GM19351 (cell line): ENCODE measurements around the gene OR6B2.
"Not testable (repeated sequence)": the region's sequence is repeated elsewhere in the genome, so short reads cannot be mapped to it uniquely, and the experiment has no call there.

Experiments
- ATAC-seq: cut with Tn5 transposase; IDR thresholded peaks from one replicate; pipeline ENCODE4 v1.9.1; 2021; ENCODE audit warnings: mild to moderate bottlenecking, moderate library complexity; ENCODE audit not compliant: unreplicated experiment

The OR6B2 gene

DNA sequence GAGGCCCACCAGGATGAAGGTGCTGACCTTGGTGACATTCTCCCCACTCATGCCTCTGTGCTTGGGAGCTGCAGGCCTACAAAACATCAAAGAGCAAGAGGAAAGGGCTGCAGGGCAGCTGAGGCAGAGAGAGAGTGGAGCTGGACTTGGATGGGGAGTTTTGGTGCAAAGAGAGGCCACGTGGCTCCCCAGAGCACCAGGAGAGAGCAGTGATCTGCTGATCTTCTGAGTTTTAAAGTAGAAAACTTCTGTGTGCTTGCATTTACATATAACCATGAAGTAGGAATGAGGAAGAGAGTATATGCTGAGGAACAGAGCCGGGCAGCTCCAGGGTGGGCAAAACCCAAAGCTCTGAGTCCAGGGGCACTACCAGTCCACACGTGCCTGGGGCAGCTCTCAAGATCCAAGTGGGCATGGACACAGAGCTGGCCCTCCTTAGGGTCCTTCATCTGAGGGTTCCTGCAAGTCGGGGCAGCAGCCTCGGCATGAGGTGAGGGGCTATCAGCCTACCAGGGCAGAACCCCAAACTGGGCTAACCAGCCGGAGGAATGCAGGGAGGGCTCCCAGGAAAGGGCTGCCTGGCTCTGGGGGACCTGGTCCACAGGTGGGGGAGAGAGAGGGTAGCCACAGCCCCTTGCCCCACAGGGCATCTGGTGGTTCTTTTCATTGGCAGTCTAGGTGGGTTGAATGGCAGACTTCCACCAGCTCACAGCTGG is at the start of gene OR6B2:
Gene OR6B2 (minus strand): TSS at position 51 of the 716 bp plus-strand sequence. CDS start 0 bp downstream, at position 51.
- no peak for ATAC-seq

DNA sequence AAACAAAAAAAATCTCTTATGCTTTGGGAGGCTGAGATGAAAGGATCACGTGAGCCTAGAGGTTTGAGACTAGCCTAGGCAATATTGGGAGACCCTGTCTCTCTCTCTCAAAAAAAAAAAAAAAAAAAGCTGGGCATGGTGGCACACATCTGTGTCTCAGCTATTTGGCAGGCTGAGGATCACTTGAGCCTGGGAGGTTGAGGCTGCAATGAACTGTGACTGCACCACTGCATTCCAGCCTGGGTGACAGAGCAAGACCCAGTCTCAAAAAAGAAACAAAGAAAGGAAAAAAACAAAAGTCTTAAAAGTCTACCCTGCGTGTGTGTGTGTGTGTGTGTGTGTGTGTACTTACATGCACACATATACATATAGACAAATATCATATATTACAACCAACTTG is 48.4 kb upstream of the OR6B2 start:
- no peak for ATAC-seq

DNA sequence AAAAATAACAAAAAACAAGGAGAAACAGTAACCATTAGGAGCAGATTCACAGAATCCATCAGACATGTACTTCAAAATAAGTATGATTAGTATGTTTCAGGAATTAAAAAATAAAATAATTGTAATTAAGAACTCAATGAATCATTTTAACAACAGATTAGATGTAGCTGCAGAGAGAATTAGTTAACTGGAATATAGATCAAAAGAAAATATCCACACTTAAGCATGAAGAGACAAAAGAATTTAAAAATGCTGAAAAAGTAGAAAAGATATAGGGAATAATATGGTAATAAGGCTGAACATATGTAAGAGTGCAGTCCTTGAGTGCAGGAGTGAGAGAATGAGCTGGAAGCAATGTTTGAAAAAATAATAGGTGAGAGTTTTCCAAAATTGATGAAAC is 47.2 kb upstream of the OR6B2 start:
- ATAC-seq, result no peak

DNA sequence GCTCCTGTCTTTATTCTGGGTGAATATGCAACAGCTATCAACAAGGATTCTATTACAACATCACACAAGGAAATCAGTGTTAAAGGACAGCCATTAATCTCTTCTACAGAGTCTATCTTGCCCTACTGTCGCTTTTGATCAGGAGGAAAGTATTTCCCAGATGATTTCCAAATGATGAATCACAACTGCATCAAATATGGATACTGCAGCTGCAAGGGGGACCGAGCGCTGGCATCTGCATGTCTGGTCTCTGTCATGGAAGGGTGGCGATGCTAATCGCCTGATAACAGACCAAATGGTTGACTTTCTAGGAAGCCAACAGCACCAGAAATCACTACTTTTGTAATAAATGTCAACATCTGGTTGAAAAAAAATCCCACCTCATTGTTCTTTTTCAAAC is 44.3 kb upstream of the OR6B2 start:
- no peak for ATAC-seq

DNA sequence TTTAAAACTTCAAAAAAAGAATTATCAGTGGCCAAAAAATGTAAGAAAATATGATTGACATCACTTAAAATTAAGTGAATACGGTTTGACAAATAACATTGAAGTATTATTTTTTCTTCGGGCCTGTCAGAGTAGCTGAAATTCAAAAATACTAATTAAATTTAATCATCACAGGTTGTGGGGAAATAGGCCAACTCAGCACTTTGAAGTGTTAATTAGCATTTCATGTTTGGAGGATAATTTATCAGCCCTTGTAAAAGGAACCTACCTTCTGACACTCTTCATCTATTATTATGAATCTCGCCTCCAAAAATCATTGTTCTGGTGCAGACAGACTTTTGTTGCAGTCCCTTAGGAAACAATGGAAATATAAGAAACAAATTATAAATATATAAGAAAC is 40.7 kb upstream of the OR6B2 start:
- no peak for ATAC-seq

DNA sequence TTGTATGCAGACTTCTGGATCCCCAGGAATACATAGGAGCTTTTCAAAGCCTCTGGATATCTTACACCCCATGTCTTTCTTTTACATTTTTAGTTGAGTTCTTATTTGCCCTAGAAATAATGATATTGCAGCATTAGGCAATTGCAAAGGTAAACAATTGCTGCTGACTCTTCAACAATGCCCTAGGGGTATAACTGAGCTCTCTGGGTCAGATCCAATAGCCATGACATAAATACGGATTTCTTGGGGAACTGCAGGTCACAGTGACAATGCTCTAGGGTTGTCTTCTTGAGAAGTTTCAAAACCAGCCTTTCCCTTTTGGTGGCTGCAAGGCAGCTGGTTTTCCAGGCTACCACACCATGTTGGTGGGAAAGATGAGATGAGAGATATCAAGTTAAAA is 39.6 kb upstream of the OR6B2 start:
- no peak for ATAC-seq

DNA sequence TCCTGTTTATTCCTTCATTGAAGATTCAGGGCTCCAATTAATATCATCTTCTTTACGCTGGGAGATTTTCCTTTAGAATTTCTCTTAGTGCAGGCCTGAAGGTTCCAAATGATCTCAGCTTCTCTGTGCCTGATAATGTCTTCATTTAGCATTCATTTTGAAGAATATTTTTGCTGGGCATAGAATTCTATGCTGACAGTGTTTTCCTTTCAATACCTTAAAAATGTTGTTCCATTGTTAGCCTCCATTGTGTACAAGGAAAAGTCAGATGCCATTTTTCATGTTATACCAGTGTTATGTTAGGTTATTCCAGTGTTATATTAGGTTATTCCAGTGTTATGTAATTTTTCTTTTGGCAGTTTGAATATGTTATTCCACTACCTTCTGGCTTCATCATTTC is 38.0 kb upstream of the OR6B2 start:
- ATAC-seq, result no peak

DNA sequence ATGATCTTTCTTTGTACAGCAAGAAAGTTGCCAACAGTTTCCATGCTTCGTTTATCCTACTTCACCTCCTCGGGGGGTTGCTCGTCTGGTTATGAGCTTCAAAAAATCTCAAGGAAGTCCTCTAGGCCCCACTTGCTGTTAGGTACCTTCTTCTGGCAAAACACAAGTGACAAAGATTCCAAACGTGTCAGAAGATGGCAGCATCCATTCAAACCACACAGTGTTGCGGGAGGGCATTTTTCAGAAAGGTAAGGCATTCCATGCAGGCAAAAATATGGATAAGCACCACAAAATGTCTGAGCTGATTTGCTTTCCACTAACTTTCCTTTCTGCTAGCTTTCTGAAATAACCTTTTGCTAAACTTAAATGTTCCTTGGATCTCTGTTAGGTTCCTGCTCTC is 36.3 kb upstream of the OR6B2 start:
- no peak for ATAC-seq

DNA sequence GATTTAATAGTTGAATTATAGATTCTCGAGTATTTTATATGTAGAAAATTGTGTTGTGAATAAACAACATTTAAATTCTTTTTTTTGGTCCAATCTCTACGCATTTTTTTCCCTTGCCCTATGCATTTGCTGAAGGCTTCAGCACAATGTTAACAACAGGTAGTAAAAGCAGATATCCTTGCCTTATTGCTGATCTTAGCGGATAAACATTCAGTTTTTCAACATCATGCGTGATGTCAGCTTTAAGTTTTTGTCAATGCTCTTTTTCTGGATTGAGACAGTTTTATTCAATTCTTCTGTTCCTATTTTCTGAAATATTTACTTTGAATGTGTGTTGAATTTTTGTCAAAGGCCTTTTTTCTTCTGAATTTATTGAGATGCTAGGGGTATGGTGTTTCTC is 34.7 kb upstream of the OR6B2 start:
- no peak for ATAC-seq

DNA sequence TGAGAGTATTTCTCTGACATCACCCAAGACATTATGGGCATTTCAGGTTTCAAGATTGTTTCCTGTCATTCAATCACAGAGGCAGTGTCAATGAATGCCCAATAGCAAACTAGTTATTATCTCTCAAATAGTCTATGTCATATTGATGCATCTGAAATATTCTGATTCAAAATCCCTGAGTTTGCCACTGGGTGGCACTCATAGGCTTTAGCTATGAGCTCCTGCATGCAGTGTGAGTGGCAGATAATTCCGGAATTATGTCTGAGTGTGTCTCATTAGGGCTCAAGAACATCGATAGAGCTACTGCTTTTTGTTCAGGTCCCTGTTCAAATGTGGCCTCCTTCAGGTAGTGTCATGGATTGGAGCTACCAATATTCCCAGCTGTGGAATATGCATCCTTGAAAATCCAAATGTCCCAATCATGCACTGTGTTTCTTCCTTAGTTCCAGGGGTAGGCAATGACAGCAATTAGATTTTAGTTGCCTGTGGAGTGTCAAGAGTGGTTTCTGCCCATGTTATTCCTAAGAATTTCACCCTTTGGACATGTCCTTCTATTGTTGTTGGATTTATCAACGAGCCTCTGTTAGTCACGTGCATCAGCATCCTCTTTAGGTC is 30.9 kb upstream of the OR6B2 start:
- no peak for ATAC-seq

DNA sequence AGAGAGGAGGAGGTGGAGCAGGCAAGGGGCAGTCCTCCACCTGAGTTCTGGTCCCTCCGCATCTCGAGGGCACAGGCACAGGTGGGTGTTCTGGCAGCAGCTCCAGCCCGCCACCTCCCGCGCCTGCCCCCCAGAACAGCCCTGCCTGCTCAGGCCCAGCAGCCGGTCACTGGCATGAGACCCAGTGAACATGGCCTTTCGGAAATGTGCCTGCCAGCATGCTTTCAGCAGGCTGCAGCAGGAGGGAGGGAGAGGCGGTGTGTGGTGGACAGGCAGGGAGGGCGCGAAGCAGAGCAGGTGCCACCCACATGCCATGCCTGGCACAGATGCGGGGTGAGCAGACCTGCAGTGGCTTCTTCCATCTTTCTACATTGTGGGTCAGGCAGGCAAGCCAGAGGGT is 26.4 kb upstream of the OR6B2 start:
- ATAC-seq, result no peak

DNA sequence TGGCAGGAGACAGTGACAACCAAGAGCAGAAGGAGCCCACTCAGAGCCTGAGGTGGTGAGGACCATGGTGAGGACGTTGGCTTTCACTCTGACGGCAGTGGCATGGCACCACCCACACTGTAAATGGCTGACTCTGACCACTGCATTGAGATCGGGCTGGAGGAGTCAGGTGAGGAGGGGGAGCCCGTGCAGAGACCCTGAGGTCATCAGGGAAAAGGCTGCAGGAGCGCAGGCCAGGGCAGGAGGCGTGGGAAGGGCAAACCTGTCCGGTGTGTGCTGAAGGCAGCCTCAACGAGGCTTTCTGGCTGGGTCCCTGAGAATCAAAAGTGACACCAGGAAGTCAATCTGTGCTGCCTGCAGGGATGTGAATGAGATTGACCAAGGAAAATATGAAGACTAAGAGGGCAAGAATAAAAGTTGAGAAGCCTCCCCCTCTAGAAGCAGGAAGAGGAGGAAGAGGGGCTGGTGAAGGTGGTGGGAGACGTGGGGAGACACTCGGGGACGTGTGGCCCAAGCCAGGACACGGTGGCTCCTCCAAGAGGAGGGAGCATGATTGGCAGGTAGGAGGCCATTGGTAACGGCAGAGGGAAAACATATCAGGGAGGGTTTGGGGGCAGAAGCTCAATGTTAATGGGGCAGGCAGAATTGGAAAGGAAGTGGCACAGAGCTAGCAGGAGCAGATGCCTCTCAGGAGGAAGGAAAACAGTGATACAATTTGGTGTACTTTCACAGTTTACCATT is 25.1 kb upstream of the OR6B2 start:
- ATAC-seq, result no peak

DNA sequence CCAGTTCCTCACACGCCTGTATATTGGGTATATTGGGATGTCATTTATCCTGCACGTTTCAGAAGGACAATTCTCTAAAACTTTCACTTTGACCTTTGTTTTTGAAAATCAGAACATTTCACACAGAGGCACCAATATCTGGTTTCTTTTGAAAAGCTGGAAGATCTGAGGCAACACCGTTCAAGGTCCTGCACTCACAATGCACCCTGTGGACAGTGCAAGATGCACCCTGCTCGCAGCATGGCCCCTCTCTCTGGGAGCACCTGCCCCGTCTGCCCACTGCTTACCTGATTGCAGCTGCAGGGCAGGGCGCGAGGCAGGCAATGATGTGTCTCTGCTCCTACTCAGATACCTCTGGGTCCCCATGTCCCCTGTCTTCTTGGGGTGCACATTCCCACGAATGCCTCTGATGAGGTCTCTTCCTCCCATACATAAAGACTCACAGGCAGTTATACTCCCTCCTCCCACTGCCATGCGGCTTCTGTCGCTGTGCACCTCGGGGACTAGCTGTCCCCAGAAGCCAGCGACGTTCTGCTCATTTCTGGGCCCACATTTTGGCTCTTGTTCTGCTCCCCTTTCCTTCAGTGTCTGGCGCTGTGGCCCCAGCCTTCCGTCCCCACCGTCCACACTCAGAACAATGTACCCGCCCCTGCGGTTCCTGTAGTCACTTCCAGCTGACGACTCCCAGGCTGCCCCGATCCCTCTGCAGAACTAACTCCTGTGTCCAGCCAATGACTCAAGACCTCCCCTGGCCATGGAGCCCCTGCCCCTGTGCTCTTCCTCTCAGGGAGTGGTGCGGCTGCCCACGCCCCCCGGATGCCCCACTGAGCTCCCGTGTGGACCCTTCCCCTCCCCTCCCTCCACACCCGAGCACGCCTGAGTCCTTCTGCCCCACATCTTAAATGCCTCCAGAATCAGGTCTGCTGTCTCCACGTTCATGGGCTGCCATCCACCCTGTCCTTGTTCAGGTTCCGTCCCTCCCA is 23.2 kb upstream of the OR6B2 start, which contains the start of gene OR6B3:
Gene OR6B3 (minus strand): TSS at position 349 of the 983 bp plus-strand sequence.
- no peak for ATAC-seq

DNA sequence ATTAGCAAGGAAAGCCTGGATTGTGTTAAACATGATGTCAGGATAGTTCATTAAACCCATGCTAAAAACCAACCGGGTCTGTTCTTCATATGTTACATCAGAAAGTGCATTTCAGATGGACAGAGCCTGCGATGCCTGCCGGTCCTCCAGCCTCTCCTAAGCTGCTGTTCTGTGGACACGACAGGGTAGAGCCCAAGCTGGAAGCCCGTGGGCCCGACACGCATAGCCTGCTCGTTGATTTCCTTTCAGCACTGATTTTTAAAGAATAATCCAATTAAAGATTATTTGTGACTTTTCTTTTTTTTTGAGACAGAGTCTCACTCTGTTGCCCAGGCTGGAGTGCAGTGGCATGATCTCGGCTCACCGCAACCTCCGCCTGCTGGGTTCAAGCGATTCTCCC is 22.3 kb upstream of the OR6B2 start:
- ATAC-seq, result no peak

DNA sequence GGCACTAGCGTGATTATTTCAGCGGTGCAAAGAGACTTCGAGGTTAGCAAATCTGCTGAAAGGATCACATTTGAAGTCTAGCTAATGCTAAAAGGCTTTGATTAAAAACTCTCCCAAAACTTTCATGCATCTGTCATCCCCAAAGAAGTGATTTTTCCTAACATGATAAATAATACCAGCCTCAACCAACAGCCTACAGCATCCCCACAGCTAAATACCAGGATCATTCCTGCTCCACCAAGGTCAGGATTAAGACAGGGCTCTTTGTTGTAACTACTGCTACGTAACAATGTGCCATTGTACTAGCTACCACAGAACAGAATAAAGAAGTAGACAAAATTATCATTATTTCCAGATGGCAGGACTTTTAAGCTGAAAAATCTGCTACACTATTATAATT is 21.5 kb upstream of the OR6B2 start:
- ATAC-seq, result no peak

DNA sequence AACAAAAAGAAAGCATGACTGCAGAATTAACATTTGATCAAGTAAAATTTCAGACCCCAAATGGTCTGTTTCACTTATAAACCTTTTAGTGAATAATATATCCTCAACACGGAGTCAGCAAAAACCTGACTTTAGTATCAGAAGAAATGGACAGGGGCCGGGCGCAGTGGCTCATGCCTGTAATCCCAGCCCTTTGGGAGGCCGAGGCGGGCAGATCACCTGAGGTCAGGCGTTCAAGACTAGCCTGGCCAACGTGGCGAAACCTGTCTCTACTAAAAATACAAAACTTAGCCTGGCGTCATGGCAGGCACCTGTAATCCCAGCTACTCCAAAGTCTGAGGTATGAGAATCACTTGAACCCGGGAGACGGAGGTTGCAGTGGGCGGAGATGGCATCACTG is 20.0 kb upstream of the OR6B2 start:
- no peak for ATAC-seq

DNA sequence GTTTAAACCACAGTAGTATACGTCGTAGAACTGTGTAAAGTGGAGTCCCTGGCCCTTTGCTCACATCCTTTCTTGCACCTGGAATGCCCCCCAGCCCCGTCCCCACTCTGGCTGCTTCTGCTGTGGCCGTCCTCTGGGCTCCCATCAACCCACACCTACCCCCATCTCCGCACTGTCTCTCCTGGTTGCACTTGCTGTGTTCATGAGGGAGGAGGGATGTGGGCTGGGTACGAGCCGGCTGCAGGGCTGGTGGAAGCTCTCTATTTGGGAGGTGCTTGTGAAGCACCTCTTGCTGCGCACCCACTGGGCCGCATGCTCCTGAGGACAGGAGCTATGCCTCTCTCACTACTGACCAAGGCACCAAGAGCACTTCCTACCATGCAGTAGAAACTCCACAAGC is 18.0 kb upstream of the OR6B2 start:
- no peak for ATAC-seq

DNA sequence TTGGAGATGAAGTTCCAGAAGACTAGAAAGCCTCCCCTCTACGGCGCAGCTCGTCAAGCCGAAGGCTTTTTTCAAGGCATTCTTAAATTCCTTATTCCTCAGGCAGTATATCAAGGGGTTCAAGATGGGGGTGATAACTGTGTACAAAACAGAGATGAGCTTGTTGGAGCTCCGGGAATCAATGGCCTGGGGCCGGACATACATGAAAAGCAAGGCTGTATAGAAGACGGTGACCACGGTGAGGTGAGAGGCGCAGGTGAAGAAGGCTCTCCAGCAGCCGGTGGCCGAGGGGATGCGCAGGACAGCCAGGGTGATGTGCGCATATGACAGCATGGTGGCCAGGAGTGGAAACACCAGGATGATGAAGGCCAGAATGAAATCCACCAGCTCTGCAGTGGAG is 14.9 kb upstream of the OR6B2 start:
- ATAC-seq, result no peak

DNA sequence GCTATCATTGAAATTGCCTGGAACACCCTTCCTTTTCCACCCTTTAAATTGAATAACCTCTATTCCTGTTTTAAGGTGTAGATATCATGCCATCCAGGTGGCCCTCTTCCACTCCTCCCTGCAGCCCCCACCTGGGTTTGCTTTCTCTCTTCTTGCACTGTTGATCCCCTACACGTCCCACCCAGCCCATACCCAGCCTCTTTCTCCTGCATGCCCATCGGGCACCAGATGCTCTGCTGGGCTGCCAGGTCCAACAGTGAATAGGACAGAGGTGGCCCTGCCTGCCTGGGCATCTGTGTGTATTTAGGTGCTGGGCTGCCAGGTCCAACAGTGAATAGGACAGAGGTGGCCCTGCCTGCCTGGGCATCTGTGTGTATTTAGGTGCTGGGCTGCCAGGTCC is 13.9 kb upstream of the OR6B2 start:
- ATAC-seq, result not testable (repeated sequence)

DNA sequence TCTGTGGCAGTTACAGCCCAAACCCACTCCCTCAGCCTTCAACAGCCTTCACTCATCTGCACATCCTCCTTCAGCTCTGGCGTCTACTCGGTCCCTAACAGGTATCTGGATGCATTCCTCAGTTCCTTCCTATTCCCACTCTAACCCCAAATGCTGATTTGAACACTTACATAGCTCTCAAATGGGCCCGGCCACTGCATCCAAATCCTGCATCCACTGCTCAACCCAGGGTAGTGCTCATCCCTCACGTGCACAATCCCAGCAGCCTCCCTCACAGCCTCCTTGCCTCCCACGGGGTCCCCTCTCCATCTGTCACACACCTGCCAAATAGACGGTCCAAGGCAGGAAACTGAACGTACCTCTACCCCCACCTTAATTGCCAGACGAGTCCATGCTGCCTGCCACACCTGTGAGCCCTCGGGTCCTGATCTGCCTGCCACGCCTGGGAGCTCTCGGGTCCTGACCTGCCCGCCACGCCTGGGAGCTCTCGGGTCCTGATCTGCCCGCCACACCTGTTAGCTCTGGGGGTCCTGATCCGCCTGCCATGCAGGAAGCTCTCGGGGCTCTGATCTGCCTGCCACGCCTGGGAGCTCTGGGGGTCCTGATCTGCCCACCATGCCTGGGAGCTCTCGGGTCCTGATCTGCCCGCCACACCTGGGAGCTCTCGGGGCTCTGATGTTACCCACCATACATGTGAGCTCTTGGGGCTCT is 13.2 kb upstream of the OR6B2 start:
- no peak for ATAC-seq
